NCI-H2081 treated with DMSO at 0.1 percent for 48 hours (cell line): ENCODE results near the gene C22orf42.
"Not testable (repeated sequence)": the region's sequence is repeated elsewhere in the genome, so short reads cannot be mapped to it uniquely, and the experiment has no call there.

Source experiments
- DNase-seq: peaks from one replicate; lab custom pipeline; 2025; lab: John Stamatoyannopoulos, UW

C22orf42 gene

GRCh38 chr22:32158712-32159533 lies at the start of gene C22orf42:
TSS of gene C22orf42 (minus strand) at chr22:32159303. CDS start at chr22:32159215, 88 bp downstream.
- DNase-seq: no peak

GRCh38 chr22:32208681-32209080 lies 49.6 kb upstream of the C22orf42 start:
- DNase-seq: no peak

GRCh38 chr22:32207971-32208480 lies 48.9 kb upstream of the C22orf42 start:
- DNase-seq: no peak

GRCh38 chr22:32206774-32207758 lies 48.0 kb upstream of the C22orf42 start:
- no peak for DNase-seq

GRCh38 chr22:32205974-32206773 lies 47.1 kb upstream of the C22orf42 start:
- DNase-seq: no peak

- no peak for DNase-seq
Observed at GRCh38 chr22:32204856-32205722, 46.0 kb upstream of the C22orf42 start, which contains the start of gene RFPL2. TSS of gene RFPL2 (minus strand) at chr22:32205073. CDS start at chr22:32202451, 2,622 bp downstream.

GRCh38 chr22:32204040-32204855 lies 45.1 kb upstream of the C22orf42 start:
- DNase-seq: no peak

GRCh38 chr22:32203181-32204039 lies 44.3 kb upstream of the C22orf42 start:
- no peak for DNase-seq

GRCh38 chr22:32202539-32203180 lies 43.6 kb upstream of the C22orf42 start:
- no peak for DNase-seq

- DNase-seq: no peak
Observed at GRCh38 chr22:32202161-32202538, 43.0 kb upstream of the C22orf42 start.

- no peak for DNase-seq
Observed at GRCh38 chr22:32200752-32201151, 41.6 kb upstream of the C22orf42 start.

- no peak for DNase-seq
Observed at GRCh38 chr22:32199961-32200360, 40.9 kb upstream of the C22orf42 start.

- no peak for DNase-seq
Observed at GRCh38 chr22:32199341-32199740, 40.2 kb upstream of the C22orf42 start.

GRCh38 chr22:32197553-32198226 lies 38.6 kb upstream of the C22orf42 start:
- not testable (repeated sequence) for DNase-seq

- DNase-seq: not testable (repeated sequence)
Observed at GRCh38 chr22:32195900-32196299, 36.8 kb upstream of the C22orf42 start.

- not testable (repeated sequence) for DNase-seq
Observed at GRCh38 chr22:32193346-32193745, 34.2 kb upstream of the C22orf42 start.

- DNase-seq: not testable (repeated sequence)
Observed at GRCh38 chr22:32191021-32191420, 31.9 kb upstream of the C22orf42 start.

- DNase-seq: no peak
Observed at GRCh38 chr22:32185821-32186220, 26.7 kb upstream of the C22orf42 start.
